Nephron progenitor cell (in vitro differentiated cells): ENCODE data around the gene ORM1.
A peak's percentile ranks its signal among the peaks of the same experiment; 100 is the strongest.

Experiments
- DNase-seq: peaks from one replicate; pipeline ENCODE4 v3.0.0; 2021
- H3K27ac Mint-ChIP-seq: 2 replicates; pipeline ENCODE4 v1.8.0; 2021; ENCODE audit warnings: mild to moderate bottlenecking, moderate library complexity, mixed read lengths
- H3K27me3 Mint-ChIP-seq: 2 replicates; pipeline ENCODE4 v1.8.0; 2021; ENCODE audit warnings: mild to moderate bottlenecking, low read depth, mixed read lengths; ENCODE audit not compliant: poor library complexity
- H3K36me3 Mint-ChIP-seq: 2 replicates; pipeline ENCODE4 v1.8.0; 2021; ENCODE audit warnings: low read depth, mixed read lengths
- H3K4me1 Mint-ChIP-seq: 2 replicates; pipeline ENCODE4 v1.8.0; 2021; ENCODE audit warnings: mixed read lengths
- H3K4me3 Mint-ChIP-seq: 2 replicates; pipeline ENCODE4 v1.8.0; 2021; ENCODE audit warnings: mild to moderate bottlenecking, moderate library complexity, mixed read lengths
- H3K9me3 Mint-ChIP-seq: 2 replicates; pipeline ENCODE4 v1.8.0; 2021; ENCODE audit warnings: mild to moderate bottlenecking, moderate library complexity, mixed read lengths
- CTCF ChIP-seq: fragments of 200-600 bp; sonication (generic); IDR thresholded peaks from 2 replicates; pipeline ENCODE4 v1.5.0; 2021; ENCODE audit warnings: antibody characterized with exemption

The ORM1 gene

GRCh38 chr9:114289571-114290481 lies 33.1 kb upstream of the ORM1 start:
- H3K4me1 Mint-ChIP-seq: peaks cover 36% of the 10 kb centered on the region
- peaks cover 16% of the 10 kb centered on the region for H3K9me3 Mint-ChIP-seq
- H3K4me3 Mint-ChIP-seq: no peak overlapping the region
- H3K36me3 Mint-ChIP-seq: peaks cover 33% of the 10 kb centered on the region
- H3K27ac Mint-ChIP-seq: no peak overlapping the region
- no peaks in the 10 kb centered on the region for H3K27me3 Mint-ChIP-seq
- no peak for DNase-seq
- no peak for TF ChIP-seq CTCF

GRCh38 chr9:114290561-114290986 lies 32.3 kb upstream of the ORM1 start:
- no peak for TF ChIP-seq CTCF
- H3K36me3 Mint-ChIP-seq: peaks cover 41% of the 10 kb centered on the region
- H3K4me3 Mint-ChIP-seq: no peak overlapping the region
- no peaks in the 10 kb centered on the region for H3K27me3 Mint-ChIP-seq
- peak overlapping the region; percentile 67 for H3K27ac Mint-ChIP-seq
- no peak for DNase-seq
- H3K4me1 Mint-ChIP-seq: peaks cover 28% of the 10 kb centered on the region
- H3K9me3 Mint-ChIP-seq: peaks cover 23% of the 10 kb centered on the region

GRCh38 chr9:114291064-114291474 lies 31.8 kb upstream of the ORM1 start:
- Mint-ChIP-seq H3K4me1 (peaks cover 24% of the 10 kb centered on the region), H3K27ac (peak overlapping the region; percentile 67), H3K36me3 (peaks cover 46% of the 10 kb centered on the region), H3K27me3 (no peaks in the 10 kb centered on the region), H3K9me3 (peaks cover 28% of the 10 kb centered on the region), H3K4me3 (no peak overlapping the region)
- peak; percentile 90 for TF ChIP-seq CTCF
- DNase-seq: peak; percentile 91

GRCh38 chr9:114291886-114292590 lies 30.9 kb upstream of the ORM1 start:
- no peak for TF ChIP-seq CTCF
- Mint-ChIP-seq H3K4me1 (peaks cover 22% of the 10 kb centered on the region), H3K36me3 (peaks cover 55% of the 10 kb centered on the region), H3K9me3 (peaks cover 36% of the 10 kb centered on the region), H3K27me3 (no peaks in the 10 kb centered on the region), H3K4me3 (no peak overlapping the region), H3K27ac (no peak overlapping the region)
- no peak for DNase-seq

- no peak for TF ChIP-seq CTCF
- Mint-ChIP-seq H3K27me3 (no peaks in the 10 kb centered on the region), H3K4me3 (no peak overlapping the region), H3K27ac (no peak overlapping the region), H3K9me3 (peaks cover 37% of the 10 kb centered on the region), H3K36me3 (peaks cover 75% of the 10 kb centered on the region), H3K4me1 (peaks cover 11% of the 10 kb centered on the region)
- no peak for DNase-seq
Observed at GRCh38 chr9:114294664-114295063, 28.2 kb upstream of the ORM1 start.
